Kidney capillary endothelial cell (primary cell): ENCODE measurements around the gene CAPS.

ENCODE experiments used
- DNase-seq: peaks from one replicate; pipeline ENCODE4 v3.0.0-alpha.2; 2018; ENCODE audit warnings: low spot score

The CAPS gene

GRCh38 chr19:5934774-5935472 is 20.9 kb downstream of the CAPS start:
- no peak for DNase-seq

- peak; percentile 48 for DNase-seq
These were observed 21.6 kb downstream of the CAPS start for GRCh38 chr19:5935473-5936291.

- DNase-seq = no peak
These were observed 22.2 kb downstream of the CAPS start for GRCh38 chr19:5936292-5936592.

- no peak for DNase-seq
These were observed 23.5 kb downstream of the CAPS start for GRCh38 chr19:5937550-5937949.

GRCh38 chr19:5940260-5941208 is 26.5 kb downstream of the CAPS start:
- no peak for DNase-seq

- DNase-seq = no peak
These were observed 27.6 kb downstream of the CAPS start for GRCh38 chr19:5941673-5942072.

- no peak for DNase-seq
These were observed 29.0 kb downstream of the CAPS start for GRCh38 chr19:5943045-5943444.

- no peak for DNase-seq
These were observed 29.6 kb downstream of the CAPS start for GRCh38 chr19:5943623-5944022.

GRCh38 chr19:5947435-5947834 is 33.4 kb downstream of the CAPS start:
- no peak for DNase-seq

- no peak for DNase-seq
These were observed 34.9 kb downstream of the CAPS start for GRCh38 chr19:5948752-5949564.

- no peak for DNase-seq
These were observed 35.8 kb downstream of the CAPS start for GRCh38 chr19:5949792-5950305.

GRCh38 chr19:5950741-5951140 is 36.7 kb downstream of the CAPS start:
- no peak for DNase-seq

- DNase-seq = no peak
These were observed 37.3 kb downstream of the CAPS start for GRCh38 chr19:5951338-5951861.

- no peak for DNase-seq
These were observed 38.4 kb downstream of the CAPS start for GRCh38 chr19:5952193-5953029.

GRCh38 chr19:5953030-5953589 is 39.1 kb downstream of the CAPS start:
- DNase-seq = peak; percentile 52

GRCh38 chr19:5953680-5954213 is 39.7 kb downstream of the CAPS start:
- DNase-seq = no peak

- DNase-seq = no peak
These were observed 40.2 kb downstream of the CAPS start for GRCh38 chr19:5954293-5954692.

- DNase-seq = no peak
These were observed 41.5 kb downstream of the CAPS start for GRCh38 chr19:5955636-5955935.

GRCh38 chr19:5956323-5956722 is 42.3 kb downstream of the CAPS start:
- DNase-seq = no peak

- no peak for DNase-seq
These were observed 42.7 kb downstream of the CAPS start for GRCh38 chr19:5956728-5957127.
